RWPE2 (cell line): Measurements from ENCODE around the gene SLC4A5.

Experiments used
- ATAC-seq: fragments of 200-7000 bp; cut with Tn5 transposase; 3 replicates; pipeline ENCODE4 v1.9.1; 2021; ENCODE audit warnings: low read depth
- DNase-seq: peaks from one replicate; pipeline ENCODE4 v3.0.0-alpha.2; 2020; ENCODE audit warnings: low spot score
- H3K27ac ChIP-seq: fragments of 450-650 bp; 2 replicates; pipeline ENCODE4 v1.5.1; 2017; ENCODE audit warnings: mild to moderate bottlenecking; ENCODE audit not compliant: poor library complexity, severe bottlenecking
- H3K27me3 ChIP-seq: fragments of 250-450 bp; sonication (Bioruptor Pico); 2 replicates; pipeline ENCODE4 v1.5.1; 2021; ENCODE audit warnings: mild to moderate bottlenecking, moderate library complexity; ENCODE audit not compliant: insufficient read depth, poor library complexity, severe bottlenecking
- H3K36me3 ChIP-seq: fragments of 250-450 bp; sonication (Bioruptor Pico); 2 replicates; pipeline ENCODE4 v1.5.1; 2020; ENCODE audit warnings: low read depth, mild to moderate bottlenecking, moderate library complexity
- H3K4me1 ChIP-seq: fragments of 250-450 bp; sonication (Bioruptor Pico); 2 replicates; pipeline ENCODE4 v1.5.1; 2021; ENCODE audit warnings: mild to moderate bottlenecking, moderate library complexity; ENCODE audit not compliant: insufficient read depth, poor library complexity, severe bottlenecking
- H3K4me3 ChIP-seq: fragments of 250-450 bp; sonication (Bioruptor Pico); 2 replicates; pipeline ENCODE4 v1.5.1; 2021; ENCODE audit warnings: mild to moderate bottlenecking, moderate library complexity; ENCODE audit not compliant: severe bottlenecking
- H3K9me3 ChIP-seq: fragments of 250-450 bp; sonication (Bioruptor Pico); 2 replicates; pipeline ENCODE4 v1.5.1; 2021; ENCODE audit warnings: mild to moderate bottlenecking, moderate library complexity; ENCODE audit not compliant: severe bottlenecking
- TF ChIP-seq, protein P1 (sequence below): fragments of 450-650 bp; IDR thresholded peaks from one replicate; pipeline ENCODE4 v1.5.1; 2017; ENCODE audit warnings: mild to moderate bottlenecking, moderate library complexity; ENCODE audit not compliant: poor library complexity, severe bottlenecking

Gene SLC4A5

DNA sequence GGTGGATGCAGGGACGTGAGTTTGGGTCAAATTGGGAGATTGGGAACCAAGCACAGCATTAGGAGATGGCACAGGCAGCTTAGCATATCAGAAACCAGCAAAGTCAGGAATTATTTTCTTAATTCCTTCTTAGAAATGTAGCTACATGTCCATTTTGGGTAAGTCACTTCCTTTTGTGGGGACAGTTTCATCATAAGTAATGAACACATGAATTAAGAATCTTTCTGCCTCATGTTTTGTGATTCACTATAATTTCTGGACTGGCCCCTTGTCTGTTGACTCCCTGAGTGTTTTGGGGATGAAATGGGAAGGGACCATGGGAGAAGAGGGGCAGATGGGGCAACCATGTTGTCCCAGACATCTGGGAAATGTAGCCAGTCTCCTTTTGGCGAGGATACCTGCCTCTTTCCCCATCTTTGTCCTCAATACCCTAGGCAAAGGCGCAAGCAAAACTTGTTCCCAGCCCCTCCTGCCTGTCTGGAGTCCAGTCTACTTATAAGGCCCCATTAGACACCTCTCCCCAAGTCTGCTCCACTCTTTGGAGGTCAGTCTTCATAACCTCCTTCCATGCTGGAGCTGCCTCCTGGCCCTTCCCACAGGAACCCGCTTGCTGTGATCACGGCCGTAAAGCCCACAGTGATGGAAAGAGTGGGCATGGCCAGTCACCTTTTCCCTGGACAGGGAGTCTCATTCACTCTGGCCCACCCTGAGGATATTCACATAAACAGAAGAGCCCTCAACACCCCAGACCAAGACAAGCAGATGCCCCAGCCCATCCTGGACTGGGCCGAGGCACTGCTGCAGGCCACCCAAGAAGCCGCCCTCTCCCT, 119.1 kb downstream of the SLC4A5 start:
- no peak overlapping the region for H3K4me3 ChIP-seq
- DNase-seq (no peak), ATAC-seq (no peak)
- no peaks in the 10 kb centered on the region for H3K27me3 ChIP-seq
- no peak overlapping the region for H3K27ac ChIP-seq
- TF ChIP-seq, protein P1, sequence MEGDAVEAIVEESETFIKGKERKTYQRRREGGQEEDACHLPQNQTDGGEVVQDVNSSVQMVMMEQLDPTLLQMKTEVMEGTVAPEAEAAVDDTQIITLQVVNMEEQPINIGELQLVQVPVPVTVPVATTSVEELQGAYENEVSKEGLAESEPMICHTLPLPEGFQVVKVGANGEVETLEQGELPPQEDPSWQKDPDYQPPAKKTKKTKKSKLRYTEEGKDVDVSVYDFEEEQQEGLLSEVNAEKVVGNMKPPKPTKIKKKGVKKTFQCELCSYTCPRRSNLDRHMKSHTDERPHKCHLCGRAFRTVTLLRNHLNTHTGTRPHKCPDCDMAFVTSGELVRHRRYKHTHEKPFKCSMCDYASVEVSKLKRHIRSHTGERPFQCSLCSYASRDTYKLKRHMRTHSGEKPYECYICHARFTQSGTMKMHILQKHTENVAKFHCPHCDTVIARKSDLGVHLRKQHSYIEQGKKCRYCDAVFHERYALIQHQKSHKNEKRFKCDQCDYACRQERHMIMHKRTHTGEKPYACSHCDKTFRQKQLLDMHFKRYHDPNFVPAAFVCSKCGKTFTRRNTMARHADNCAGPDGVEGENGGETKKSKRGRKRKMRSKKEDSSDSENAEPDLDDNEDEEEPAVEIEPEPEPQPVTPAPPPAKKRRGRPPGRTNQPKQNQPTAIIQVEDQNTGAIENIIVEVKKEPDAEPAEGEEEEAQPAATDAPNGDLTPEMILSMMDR: no peak
- H3K4me1 ChIP-seq: peaks cover 12% of the 10 kb centered on the region
- H3K36me3 ChIP-seq: peaks cover 7% of the 10 kb centered on the region
- no peaks in the 10 kb centered on the region for H3K9me3 ChIP-seq

DNA sequence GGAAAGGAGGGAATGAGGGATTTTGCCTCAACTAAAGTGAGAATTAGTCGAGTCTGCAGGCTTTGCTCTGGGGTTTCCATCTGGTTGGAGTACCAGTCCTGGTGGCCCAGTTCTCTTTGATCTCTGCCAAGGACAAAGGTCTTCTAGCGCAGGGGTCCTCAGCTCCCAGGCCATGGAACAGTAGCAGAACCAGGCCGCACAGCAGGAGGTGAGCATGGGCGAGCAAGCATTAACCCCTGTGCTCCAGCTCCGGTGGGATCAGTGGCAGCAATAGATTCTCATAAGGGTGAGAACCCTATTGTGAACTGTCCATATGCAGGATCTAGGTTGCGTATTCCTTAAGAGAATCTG, 120.9 kb downstream of the SLC4A5 start:
- Histone ChIP-seq H3K27ac (no peak overlapping the region), H3K27me3 (no peaks in the 10 kb centered on the region), H3K36me3 (peaks cover 26% of the 10 kb centered on the region), H3K4me3 (no peak overlapping the region), H3K9me3 (no peaks in the 10 kb centered on the region), H3K4me1 (peaks cover 12% of the 10 kb centered on the region)
- ATAC-seq (no peak), DNase-seq (no peak)
- TF ChIP-seq, protein P1: no peak

DNA sequence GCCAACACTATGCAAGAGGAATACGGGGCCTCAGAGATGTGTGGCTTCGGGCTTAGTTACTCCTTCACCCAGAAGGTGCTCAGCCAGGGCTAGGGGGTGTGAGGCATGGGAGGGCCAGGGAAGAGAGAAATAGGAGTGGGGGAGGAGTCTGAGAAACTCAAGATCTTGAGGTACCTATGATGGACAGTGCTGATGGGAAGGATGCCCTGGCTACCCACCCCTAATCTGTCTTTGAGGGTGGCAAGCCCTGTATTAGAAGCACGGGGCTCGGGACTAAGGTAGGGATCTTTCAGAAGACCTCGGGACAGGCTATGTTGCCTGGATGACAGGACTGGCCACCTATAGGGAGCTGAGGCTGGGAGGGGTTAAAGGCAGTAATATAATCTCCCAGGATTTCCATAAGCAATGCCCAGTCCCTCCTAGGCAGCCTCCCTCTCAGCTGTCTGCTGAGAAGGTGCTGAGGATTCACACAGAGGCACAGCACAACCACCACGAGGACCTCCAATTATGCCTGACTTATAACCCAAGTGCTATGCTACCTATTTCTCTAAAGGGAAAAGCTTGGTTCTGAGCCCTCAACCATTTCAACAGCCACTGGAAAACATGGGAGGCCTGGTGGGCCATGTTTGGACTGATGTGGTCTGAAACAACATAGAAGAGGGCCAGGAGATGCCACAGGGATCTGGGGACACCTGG, 121.5 kb downstream of the SLC4A5 start:
- ATAC-seq (peak; percentile 15; the same call in 2 of the 3 replicates), DNase-seq (no peak)
- Histone ChIP-seq H3K27ac (no peak overlapping the region), H3K27me3 (no peaks in the 10 kb centered on the region), H3K9me3 (no peaks in the 10 kb centered on the region), H3K4me3 (no peak overlapping the region), H3K4me1 (peaks cover 12% of the 10 kb centered on the region), H3K36me3 (peaks cover 31% of the 10 kb centered on the region)
- TF ChIP-seq, protein P1: no peak

DNA sequence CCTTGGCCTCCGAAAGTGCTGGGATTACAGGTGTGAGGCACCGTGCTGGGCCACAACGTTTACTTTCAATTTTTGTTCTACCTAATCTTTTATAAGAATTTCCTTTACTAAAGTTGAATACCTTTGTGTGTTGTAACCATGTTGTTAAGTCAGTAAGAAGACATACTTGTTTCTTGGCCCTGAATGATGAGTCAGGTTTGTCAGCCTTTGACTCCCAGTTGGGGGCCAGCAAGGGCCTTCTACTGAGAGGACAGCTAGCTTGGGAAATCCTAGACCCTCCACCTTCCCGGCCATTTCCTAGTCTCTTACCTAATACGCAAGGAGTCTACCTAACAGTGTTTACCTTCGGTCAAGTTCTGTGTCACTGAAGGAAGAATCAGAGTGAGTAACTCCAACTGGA, 122.1 kb downstream of the SLC4A5 start:
- H3K4me1 ChIP-seq: peaks cover 6% of the 10 kb centered on the region
- DNase-seq (no peak), ATAC-seq (no peak)
- H3K36me3 ChIP-seq: peaks cover 38% of the 10 kb centered on the region
- H3K27me3 ChIP-seq: no peaks in the 10 kb centered on the region
- no peak overlapping the region for H3K4me3 ChIP-seq
- TF ChIP-seq, protein P1: no peak
- H3K27ac ChIP-seq: no peak overlapping the region
- no peaks in the 10 kb centered on the region for H3K9me3 ChIP-seq
